SK-N-SH (cell line): Measurements from ENCODE around the gene LIN37. TPM values are rescaled to one million over a fixed set of nuclear protein-coding genes. Genes with fewer than 3 reads are reported as not detected.

Experiments used
- CTCF ChIA-PET: fragments of 300-600, 350-600 bp; formaldehyde crosslinking; extraction: SDS; loops from one replicate; lab custom pipeline; 2021; lab: Yijun Ruan, JAX
- POLR2A ChIA-PET: fragments of 350-600 bp; sonication (Branson Sonifier 250); formaldehyde crosslinking; extraction: SDS; loops from one replicate; lab custom pipeline; 2020; ENCODE audit warnings: antibody characterized with exemption, inconsistent platforms; lab: Yijun Ruan, JAX
- DNase-seq: peaks from one replicate; pipeline ENCODE4 v3.0.0; 2012
- H2AFZ ChIP-seq: fragments of 200-600 bp; sonication (generic); 2 replicates; pipeline ENCODE4 v1.8.1; 2016; ENCODE audit warnings: antibody characterized with exemption, mild to moderate bottlenecking, low read depth
- H3F3A ChIP-seq: fragments of 200-600 bp; sonication (generic); replicated peaks from 2 replicates; pipeline ENCODE3; 2016; ENCODE audit warnings: antibody characterized with exemption, mild to moderate bottlenecking; ENCODE audit not compliant: insufficient read depth
- H3K27ac ChIP-seq, 2 experiments: fragments of 200-500 bp in 1 of 2; fragments of 200-600 bp in 1 of 2; sonication (Bioruptor generic) in 1 of 2; sonication (generic), shearing (Covaris generic) in 1 of 2; 2 replicates each; pipeline versions ENCODE4 v1.5.1 to v1.6.1; 2014 to 2016; ENCODE audit warnings: low read depth in 2 of 2, inconsistent platforms in 1 of 2, low read length in 1 of 2, mild to moderate bottlenecking in 1 of 2, mixed read lengths in 1 of 2
- H3K27me3 ChIP-seq: fragments of 200-600 bp; sonication (generic), shearing (Covaris generic); 2 replicates; pipeline ENCODE4 v1.6.1; 2016; ENCODE audit warnings: mixed run types; ENCODE audit not compliant: insufficient read depth
- H3K36me3 ChIP-seq, 2 experiments: fragments of 200-500 bp in 1 of 2; fragments of 200-600 bp in 1 of 2; sonication (Bioruptor generic) in 1 of 2; sonication (generic) in 1 of 2; replicated peaks in 1 of 2; 2 replicates each; pipeline versions ENCODE3 to v1.5.1; 2014 to 2016; ENCODE audit warnings: low read length in 1 of 2, mild to moderate bottlenecking in 1 of 2; ENCODE audit not compliant: insufficient read depth in 2 of 2, control insufficient read depth in 1 of 2
- H3K4me1 ChIP-seq, 2 experiments: fragments of 200-500 bp in 1 of 2; fragments of 200-600 bp in 1 of 2; sonication (Bioruptor generic) in 1 of 2; sonication (generic), shearing (Covaris generic) in 1 of 2; 2 replicates each; pipeline versions ENCODE4 v1.5.1 to v1.6.1; 2014 to 2016; ENCODE audit warnings: low read depth in 1 of 2, low read length in 1 of 2, mixed run types in 1 of 2; ENCODE audit not compliant: insufficient read depth in 2 of 2, control insufficient read depth in 1 of 2
- H3K4me2 ChIP-seq: fragments of 200-600 bp; sonication (generic), shearing (Covaris generic); 2 replicates; pipeline ENCODE4 v1.6.1; 2017; ENCODE audit warnings: mixed run types
- H3K4me3 ChIP-seq, 2 experiments: fragments of 200-500 bp in 1 of 2; fragments of 200-600 bp in 1 of 2; sonication (Bioruptor generic) in 1 of 2; sonication (generic), shearing (Covaris generic) in 1 of 2; 2 replicates each; pipeline versions ENCODE4 v1.5.1 to v1.8.1; 2014 to 2016; ENCODE audit warnings: low read depth in 2 of 2, inconsistent platforms in 1 of 2, low read length in 1 of 2, mild to moderate bottlenecking in 1 of 2, mixed read lengths in 1 of 2, moderate library complexity in 1 of 2
- H3K79me2 ChIP-seq: fragments of 200-600 bp; sonication (generic); 2 replicates; pipeline ENCODE4 v1.8.1; 2017; ENCODE audit warnings: mild to moderate bottlenecking; ENCODE audit not compliant: insufficient read depth
- H3K9ac ChIP-seq: fragments of 200-600 bp; sonication (generic); 2 replicates; pipeline ENCODE4 v1.6.1; 2017; ENCODE audit warnings: mixed run types
- H3K9me2 ChIP-seq: fragments of 200-600 bp; sonication (generic); 2 replicates; pipeline ENCODE4 v1.6.1; 2017; ENCODE audit warnings: mixed run types
- H3K9me3 ChIP-seq: fragments of 200-600 bp; sonication (generic); 2 replicates; pipeline ENCODE4 v1.6.1; 2017; ENCODE audit warnings: mixed run types, mild to moderate bottlenecking, moderate library complexity
- H4K20me1 ChIP-seq: fragments of 200-600 bp; sonication (generic); 2 replicates; pipeline ENCODE4 v1.6.1; 2017; ENCODE audit warnings: mild to moderate bottlenecking, mixed run types; ENCODE audit not compliant: insufficient read depth
- CHD2 ChIP-seq: fragments of 150-350 bp; IDR thresholded peaks from 2 replicates; pipeline ENCODE4 v1.6.1; 2018; ENCODE audit warnings: low read length; ENCODE audit not compliant: partially characterized antibody
- EP300 ChIP-seq, 2 experiments: IDR thresholded peaks; 2 replicates each; pipeline versions ENCODE4 v1.4.0 to v1.6.1; 2012; ENCODE audit warnings: borderline replicate concordance in 1 of 2, low read depth in 1 of 2, low read length in 1 of 2
- EZH2phosphoT487 ChIP-seq: fragments of 200-600 bp; sonication (generic); IDR thresholded peaks from 2 replicates; pipeline ENCODE4 v1.6.1; 2017; ENCODE audit warnings: low read depth, mixed run types, mild to moderate bottlenecking, antibody characterized with exemption, moderate library complexity, borderline replicate concordance
- FOXM1 ChIP-seq: IDR thresholded peaks from 2 replicates; pipeline ENCODE4 v1.4.0; 2012; ENCODE audit warnings: low read depth, mild to moderate bottlenecking
- JUND ChIP-seq: IDR thresholded peaks from 2 replicates; pipeline ENCODE4 v1.4.0; 2012
- NFIC ChIP-seq: IDR thresholded peaks from 2 replicates; pipeline ENCODE4 v1.4.0; 2012; ENCODE audit warnings: borderline replicate concordance
- NRF1 ChIP-seq: IDR thresholded peaks from 2 replicates; pipeline ENCODE4 v1.6.1; 2012; ENCODE audit warnings: low read depth, mild to moderate bottlenecking, low read length
- RAD21 ChIP-seq: IDR thresholded peaks from 2 replicates; pipeline ENCODE4 v1.6.1; 2012; ENCODE audit warnings: mild to moderate bottlenecking, low read length
- RXRA ChIP-seq: IDR thresholded peaks from 2 replicates; pipeline ENCODE4 v1.4.0; 2012; ENCODE audit warnings: low read depth, mild to moderate bottlenecking, borderline replicate concordance
- SIN3A ChIP-seq: IDR thresholded peaks from 2 replicates; pipeline ENCODE4 v1.6.1; 2012; ENCODE audit warnings: low read depth, mild to moderate bottlenecking, low read length, moderate library complexity, borderline replicate concordance
- TAF1 ChIP-seq: IDR thresholded peaks from 2 replicates; pipeline ENCODE4 v1.6.1; 2012; ENCODE audit warnings: low read depth, mild to moderate bottlenecking, low read length, moderate library complexity, borderline replicate concordance
- TCF12 ChIP-seq: IDR thresholded peaks from 2 replicates; pipeline ENCODE4 v1.4.0; 2012
- WGBS: methylation state at CpG from one replicate; pipeline ENCODE4 v1.1.6; 2017; ENCODE audit warnings: low lambda C conversion rate; 5-methylcytosine and 5-hydroxymethylcytosine counted together
- polyA plus RNA-seq, 3 experiments: library from polyadenylated mRNA; depleted of rRNA; stranded (reverse); fragments of >200 nt; gene quantifications; 2 replicates each; pipeline ENCODE4 v1.2.3, GENCODE V29; 2012
- TF ChIP-seq, protein P1 (sequence below): IDR thresholded peaks from 2 replicates; pipeline ENCODE4 v1.4.0; 2012; ENCODE audit warnings: low read depth, borderline replicate concordance
- TF ChIP-seq, protein P2 (sequence below): IDR thresholded peaks from 2 replicates; pipeline ENCODE4 v1.4.0; 2012; ENCODE audit warnings: low read depth, borderline replicate concordance

Gene LIN37
- polyA plus RNA-seq, 1 of the 3 experiments (the other 2 are of a cell fraction), result 21.1 TPM

DNA sequence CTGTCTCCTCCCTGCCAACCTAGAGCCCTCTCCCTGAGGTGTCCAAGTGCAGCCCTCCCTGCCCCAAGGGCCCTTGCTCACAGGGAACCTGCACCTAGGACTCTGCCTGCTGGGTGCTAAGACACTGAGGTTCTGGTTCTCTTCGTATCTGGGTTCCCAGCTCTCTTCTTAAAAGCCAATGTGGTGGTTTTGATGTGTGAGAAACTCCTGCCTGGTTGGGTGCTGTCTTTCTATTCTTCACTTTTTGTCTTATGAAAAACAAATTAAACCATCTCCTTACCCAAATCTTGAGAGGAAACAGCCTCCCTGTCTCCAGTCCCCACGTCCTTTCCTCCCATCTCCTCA lies 34.9 kb upstream of the LIN37 start:
- POLR2A ChIA-PET, result interaction anchor here (2.0 kb wide), 1 partner anchor 11 kb away, joined by 7 read pairs; no protein-coding TSS in a partner anchor
- 57% methylated on average over 2 of the region's 2 CpGs for WGBS
- H3K36me3 ChIP-seq, result no peaks in the 10 kb centered on the region
- TF ChIP-seq CHD2 (no peak), NFIC (no peak), EP300 (IDR thresholded peaks at IDR 0.05; ENCODE audit: borderline replicate concordance in 1 of 2, low read depth in 1 of 2, low read length in 1 of 2) (no peak), RXRA (no peak), NRF1 (no peak), TAF1 (no peak), RAD21 (no peak), FOXM1 (no peak)
- H3K79me2 ChIP-seq, result peaks cover 4% of the 10 kb centered on the region
- no peak overlapping the region for H3K27ac ChIP-seq
- H3K4me2 ChIP-seq, result no peak overlapping the region
- CTCF ChIA-PET, result interaction anchor here (0.7 to 2.6 kb wide), 3 partner anchors 19 to 510 kb away, joined by 3 to 7 read pairs (median 4); no protein-coding TSS in a partner anchor
- H3K4me1 ChIP-seq, result peaks cover 5 to 13% of the 10 kb centered on the region in 2 experiments; a peak in 2 of 4 replicates
- no peaks in the 10 kb centered on the region; the same call in 1 of the 2 replicates for H4K20me1 ChIP-seq
- no peak overlapping the region for H2AFZ ChIP-seq
- DNase-seq, result no peak
- H3K9ac ChIP-seq, result no peak overlapping the region
- H3K9me3 ChIP-seq, result no peaks in the 10 kb centered on the region
- H3K4me3 ChIP-seq, result no peak overlapping the region
- no peaks in the 10 kb centered on the region for H3K9me2 ChIP-seq
- peaks cover 6% of the 10 kb centered on the region for H3F3A ChIP-seq
- H3K27me3 ChIP-seq, result no peaks in the 10 kb centered on the region

DNA sequence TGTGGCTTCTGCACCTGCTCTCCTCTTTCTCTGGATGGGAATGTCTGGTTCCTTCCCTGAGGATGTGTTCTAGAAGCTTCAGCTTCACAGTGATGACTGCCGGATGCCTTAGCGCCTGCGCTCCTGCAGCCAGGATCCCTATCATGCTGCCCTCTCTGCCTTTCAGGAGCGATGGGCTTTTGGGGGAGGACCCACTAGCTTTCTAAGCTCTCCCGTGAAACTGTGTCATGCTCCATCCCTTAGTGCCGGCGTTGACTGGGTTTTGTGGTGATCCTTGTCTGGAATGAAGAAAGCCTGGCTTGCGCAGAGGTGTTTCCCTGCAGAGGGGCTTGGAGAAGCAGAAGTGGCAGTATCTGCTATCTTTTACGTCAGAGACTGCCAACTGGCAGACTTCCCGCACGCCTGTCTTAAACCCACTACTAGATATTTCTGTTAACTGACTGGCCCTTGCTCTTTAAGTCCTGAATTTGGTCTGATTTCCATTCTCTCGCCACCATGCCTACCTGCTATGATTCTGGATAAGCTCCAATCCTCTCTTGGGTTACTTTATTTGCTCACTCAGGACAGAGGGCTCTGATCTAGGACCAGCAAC lies 34.4 kb upstream of the LIN37 start:
- TF ChIP-seq EZH2phosphoT487, result no peak
- no peak for TF ChIP-seq NFIC
- no peak for TF ChIP-seq SIN3A
- TF ChIP-seq TCF12, result no peak
- no peak for TF ChIP-seq CHD2
- TF ChIP-seq, protein P1, sequence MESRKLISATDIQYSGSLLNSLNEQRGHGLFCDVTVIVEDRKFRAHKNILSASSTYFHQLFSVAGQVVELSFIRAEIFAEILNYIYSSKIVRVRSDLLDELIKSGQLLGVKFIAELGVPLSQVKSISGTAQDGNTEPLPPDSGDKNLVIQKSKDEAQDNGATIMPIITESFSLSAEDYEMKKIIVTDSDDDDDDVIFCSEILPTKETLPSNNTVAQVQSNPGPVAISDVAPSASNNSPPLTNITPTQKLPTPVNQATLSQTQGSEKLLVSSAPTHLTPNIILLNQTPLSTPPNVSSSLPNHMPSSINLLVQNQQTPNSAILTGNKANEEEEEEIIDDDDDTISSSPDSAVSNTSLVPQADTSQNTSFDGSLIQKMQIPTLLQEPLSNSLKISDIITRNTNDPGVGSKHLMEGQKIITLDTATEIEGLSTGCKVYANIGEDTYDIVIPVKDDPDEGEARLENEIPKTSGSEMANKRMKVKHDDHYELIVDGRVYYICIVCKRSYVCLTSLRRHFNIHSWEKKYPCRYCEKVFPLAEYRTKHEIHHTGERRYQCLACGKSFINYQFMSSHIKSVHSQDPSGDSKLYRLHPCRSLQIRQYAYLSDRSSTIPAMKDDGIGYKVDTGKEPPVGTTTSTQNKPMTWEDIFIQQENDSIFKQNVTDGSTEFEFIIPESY, result no peak
- no peak for TF ChIP-seq JUND
- TF ChIP-seq, protein P2, sequence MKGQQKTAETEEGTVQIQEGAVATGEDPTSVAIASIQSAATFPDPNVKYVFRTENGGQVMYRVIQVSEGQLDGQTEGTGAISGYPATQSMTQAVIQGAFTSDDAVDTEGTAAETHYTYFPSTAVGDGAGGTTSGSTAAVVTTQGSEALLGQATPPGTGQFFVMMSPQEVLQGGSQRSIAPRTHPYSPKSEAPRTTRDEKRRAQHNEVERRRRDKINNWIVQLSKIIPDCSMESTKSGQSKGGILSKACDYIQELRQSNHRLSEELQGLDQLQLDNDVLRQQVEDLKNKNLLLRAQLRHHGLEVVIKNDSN, result no peak
- peaks cover 6% of the 10 kb centered on the region for H3F3A ChIP-seq
- H3K27ac ChIP-seq, result no peak overlapping the region
- 93% methylated on average over 11 of the region's 12 CpGs for WGBS
- peaks cover 10% of the 10 kb centered on the region for H3K79me2 ChIP-seq
- CTCF ChIA-PET, result interaction anchor here (0.7 to 2.6 kb wide), 4 partner anchors 14 to 510 kb away, joined by 3 to 7 read pairs (median 4); no protein-coding TSS in a partner anchor
- H3K9me3 ChIP-seq, result no peaks in the 10 kb centered on the region
- no peak for DNase-seq
- no peak overlapping the region for H3K9ac ChIP-seq
- no peaks in the 10 kb centered on the region for H3K9me2 ChIP-seq
- H3K36me3 ChIP-seq, result no peaks in the 10 kb centered on the region
- no peak overlapping the region for H3K4me2 ChIP-seq
- peaks cover 5% of the 10 kb centered on the region for H4K20me1 ChIP-seq
- no peak overlapping the region for H2AFZ ChIP-seq
- no peaks in the 10 kb centered on the region for H3K27me3 ChIP-seq
- peaks cover 5 to 18% of the 10 kb centered on the region in 2 experiments; a peak in 3 of 4 replicates for H3K4me1 ChIP-seq
- POLR2A ChIA-PET, result interaction anchor here (1.4 kb wide), 1 partner anchor 11 kb away, joined by 5 read pairs; no protein-coding TSS in a partner anchor
- H3K4me3 ChIP-seq, result no peak overlapping the region
